ENCODE results near the gene PFKL. TPM values are rescaled to one million over a fixed set of nuclear protein-coding genes. Genes with fewer than 3 reads are reported as not detected.
A peak's percentile ranks its signal among the peaks of the same experiment; 100 is the strongest.

Gene PFKL
- total and polyA plus RNA-seq, 2 of the 8 experiments (the other 6 are each of a cell fraction or from before 2014, with no cell fraction given), result 80.2 to 82.3 TPM

DNA sequence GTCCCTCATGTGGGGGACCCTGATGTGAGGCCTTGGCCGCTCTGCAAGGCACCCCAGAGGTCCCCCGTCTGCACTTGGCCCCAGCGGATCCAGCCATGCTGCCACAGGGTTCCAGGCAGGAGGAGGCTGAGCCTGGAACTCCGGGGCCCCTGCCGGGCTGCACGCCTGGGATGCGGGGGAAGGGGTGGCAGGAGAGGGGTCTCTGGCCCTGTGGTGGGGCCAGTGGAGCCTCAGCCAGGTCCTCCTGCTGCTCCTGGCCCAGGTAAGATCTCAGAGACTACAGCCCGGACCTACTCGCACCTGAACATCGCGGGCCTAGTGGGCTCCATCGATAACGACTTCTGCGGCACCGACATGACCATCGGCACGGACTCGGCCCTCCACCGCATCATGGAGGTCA, 12.9 kb downstream of the PFKL start:
- no peaks in the 10 kb centered on the region for H3K27me3 ChIP-seq (replicated peaks in 1 of 4; ENCODE audit: control insufficient read depth in 3 of 4, extremely low read depth in 1 of 4, insufficient read depth in 3 of 4, low read length in 3 of 4)
- 0 out of 2 replicates have a peak overlapping the region, but pooled peaks have one; percentile 25 for H4K8ac ChIP-seq (ENCODE audit: extremely low read depth, insufficient read depth, low read length)
- no peaks in the 10 kb centered on the region for H3K79me2 ChIP-seq (ENCODE audit: control insufficient read depth in 1 of 2, insufficient read depth in 2 of 2, low read length in 2 of 2)
- H3K9me3 ChIP-seq (ENCODE audit: insufficient read depth in 2 of 2, low read depth in 1 of 2, low read length in 1 of 2), result no peaks in the 10 kb centered on the region
- no peak overlapping the region for H3K27ac ChIP-seq (ENCODE audit: low read depth, low read length)
- TF ChIP-seq GTF2F1 (IDR thresholded peaks at IDR 0.05; ENCODE audit: borderline replicate concordance, low read depth, low read length) (no peak), RBBP5 (IDR thresholded peaks at IDR 0.05; ENCODE audit: borderline replicate concordance, low read depth, low read length) (no peak), SUZ12 (IDR thresholded peaks at IDR 0.05; ENCODE audit: low read length) (no peak), CBX8 (IDR thresholded peaks at IDR 0.05; ENCODE audit: borderline replicate concordance, low read depth, low read length) (no peak), TEAD4 (IDR thresholded peaks at IDR 0.05; ENCODE audit: low read depth, low read length) (no peak), CTBP2 (IDR thresholded peaks at IDR 0.05; ENCODE audit: borderline replicate concordance, insufficient read depth, insufficient read length, low read length) (no peak)
- TF ChIP-seq, protein P1, sequence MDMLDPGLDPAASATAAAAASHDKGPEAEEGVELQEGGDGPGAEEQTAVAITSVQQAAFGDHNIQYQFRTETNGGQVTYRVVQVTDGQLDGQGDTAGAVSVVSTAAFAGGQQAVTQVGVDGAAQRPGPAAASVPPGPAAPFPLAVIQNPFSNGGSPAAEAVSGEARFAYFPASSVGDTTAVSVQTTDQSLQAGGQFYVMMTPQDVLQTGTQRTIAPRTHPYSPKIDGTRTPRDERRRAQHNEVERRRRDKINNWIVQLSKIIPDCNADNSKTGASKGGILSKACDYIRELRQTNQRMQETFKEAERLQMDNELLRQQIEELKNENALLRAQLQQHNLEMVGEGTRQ (IDR thresholded peaks at IDR 0.05; ENCODE audit: low read length), result no peak
- TF ChIP-seq, protein P2, sequence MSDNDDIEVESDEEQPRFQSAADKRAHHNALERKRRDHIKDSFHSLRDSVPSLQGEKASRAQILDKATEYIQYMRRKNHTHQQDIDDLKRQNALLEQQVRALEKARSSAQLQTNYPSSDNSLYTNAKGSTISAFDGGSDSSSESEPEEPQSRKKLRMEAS (IDR thresholded peaks at IDR 0.05), result no peak
- no peak overlapping the region for H3K18ac ChIP-seq (ENCODE audit: extremely low read depth, low read length)
- POLR2A ChIA-PET (ENCODE audit: partially characterized antibody), result interaction anchor here (0.9 kb wide), 1 partner anchor 18 kb away, joined by 3 read pairs; no protein-coding TSS in a partner anchor
- H3K4me2 ChIP-seq (ENCODE audit: insufficient read depth in 1 of 2, low read depth in 2 of 2, low read length in 2 of 2), result no peak overlapping the region
- FAIRE-seq (no peak), DNase-seq (ENCODE audit: low read depth in 1 of 2, low spot score in 2 of 2) (no peak)
- H2BK20ac ChIP-seq (ENCODE audit: low read length), result no peak overlapping the region
- no peak overlapping the region for H3K4me3 ChIP-seq (ENCODE audit: extremely low read depth in 1 of 4, insufficient read depth in 2 of 4, low read depth in 3 of 4, low read length in 4 of 4)
- H3K9ac ChIP-seq (replicated peaks in 1 of 4; ENCODE audit: extremely low read depth in 1 of 4, low read depth in 3 of 4, low read length in 3 of 4), result no peak overlapping the region
- H3K56ac ChIP-seq (replicated peaks; ENCODE audit: insufficient read length, low read depth, low read length), result no peak overlapping the region
- no peak overlapping the region for H4K91ac ChIP-seq (replicated peaks; ENCODE audit: insufficient read length, low read length)
- no peak overlapping the region for H2AK5ac ChIP-seq (ENCODE audit: low read depth, low read length)
- no peak overlapping the region for H4K5ac ChIP-seq (ENCODE audit: insufficient read length, low read depth, low read length)
- WGBS, 2 experiments (ENCODE audit: extremely low coverage in 1 of 2, insufficient coverage in 1 of 2, insufficient read length in 1 of 2, insufficient replicate concordance in 2 of 2, low coverage in 1 of 2, low lambda C conversion rate in 2 of 2, missing lambda C conversion rate in 1 of 2), result 98% methylated on average over 15 of the region's 19 CpGs; no CpG with 5 or more reads in 1 of the 2 experiments
- no peaks in the 10 kb centered on the region for H3K23me2 ChIP-seq (ENCODE audit: low read depth, low read length)
- H3K36me3 ChIP-seq (ENCODE audit: control insufficient read depth in 2 of 4, insufficient read depth in 4 of 4, low read length in 3 of 4), result peaks cover 0 to 23% (median 11%) of the 10 kb centered on the region in 4 experiments; a peak in 5 of 8 replicates
- H2BK12ac ChIP-seq (ENCODE audit: low read depth, low read length), result no peak overlapping the region
- H2BK5ac ChIP-seq (ENCODE audit: low read depth, low read length), result no peak overlapping the region; the same call in 1 of the 2 replicates
- H3K14ac ChIP-seq (ENCODE audit: insufficient read length), result no peak overlapping the region
- no peak overlapping the region for H2AFZ ChIP-seq (ENCODE audit: low read length)
- no peak overlapping the region for H3K4ac ChIP-seq (replicated peaks; ENCODE audit: insufficient read length, low read depth, low read length)
- CTCF ChIA-PET (ENCODE audit: partially characterized antibody), result interaction anchor here (1.0 kb wide), 2 partner anchors 11 to 15 kb away, joined by 3 read pairs; no protein-coding TSS in a partner anchor
- no peak overlapping the region for H3K23ac ChIP-seq (ENCODE audit: insufficient read length)
- H4K20me1 ChIP-seq (replicated peaks in 1 of 2; ENCODE audit: control insufficient read depth in 1 of 2, insufficient read depth in 2 of 2, low read length in 2 of 2), result peaks cover 0 to 11% of the 10 kb centered on the region in 2 experiments
- H2BK120ac ChIP-seq (replicated peaks; ENCODE audit: low read depth, low read length), result no peak overlapping the region
- H3K79me1 ChIP-seq (ENCODE audit: low read depth, low read length), result no peaks in the 10 kb centered on the region; the same call in 1 of the 2 replicates
- H3K4me1 ChIP-seq (replicated peaks in 1 of 4; ENCODE audit: control insufficient read depth in 3 of 4, insufficient read depth in 4 of 4, low read length in 3 of 4), result no peaks in the 10 kb centered on the region
- H2BK15ac ChIP-seq (ENCODE audit: low read length), result no peak overlapping the region

Data from H1 (cell line).